ENCODE measurements around the gene MRPS6.

The MRPS6 gene

GRCh38 chr21:34100337-34100736 lies 27.0 kb downstream of the MRPS6 start:
- H3K4me1 ChIP-seq (ENCODE audit: control insufficient read depth, low read length) = peaks cover 12% of the 10 kb centered on the region; the same call in 1 of the 2 replicates
- peaks cover 100% of the 10 kb centered on the region for H3K79me2 ChIP-seq (ENCODE audit: control insufficient read depth, low read length)
- no peak overlapping the region for H3K27ac ChIP-seq (ENCODE audit: low read depth, low read length)
- H3K36me3 ChIP-seq (ENCODE audit: control insufficient read depth, low read length) = peaks cover 58% of the 10 kb centered on the region
- no peak for TF ChIP-seq CTCF (IDR thresholded peaks at IDR 0.05; ENCODE audit: low read depth, low read length, poor library complexity, severe bottlenecking)
- no peak for TF ChIP-seq EZH2phosphoT487 (IDR thresholded peaks at IDR 0.05; ENCODE audit: borderline replicate concordance, low read length)
- H3F3A ChIP-seq (ENCODE audit: control insufficient read depth, insufficient read depth) = no peaks in the 10 kb centered on the region
- H3K9me3 ChIP-seq (ENCODE audit: control insufficient read depth, insufficient read depth, low read length) = no peaks in the 10 kb centered on the region
- H3K4me3 ChIP-seq (ENCODE audit: low read length) = no peak overlapping the region
- H3K4me2 ChIP-seq (ENCODE audit: low read length) = no peak overlapping the region
- H3K27me3 ChIP-seq (ENCODE audit: control insufficient read depth, low read length) = no peaks in the 10 kb centered on the region
- 0 out of 2 replicates have a peak, but pooled peaks cover 3% of the 10 kb centered on the region for H4K20me1 ChIP-seq (ENCODE audit: control insufficient read depth, insufficient read depth, low read depth, low read length)
- no peaks in the 10 kb centered on the region for H3K9me2 ChIP-seq (replicated peaks; ENCODE audit: control insufficient read depth, low read length)

GRCh38 chr21:34100790-34101189 lies 27.4 kb downstream of the MRPS6 start:
- Histone ChIP-seq H3K4me1 (ENCODE audit: control insufficient read depth, low read length) (peaks cover 12% of the 10 kb centered on the region; the same call in 1 of the 2 replicates), H3K4me2 (ENCODE audit: low read length) (no peak overlapping the region), H3F3A (ENCODE audit: control insufficient read depth, insufficient read depth) (no peaks in the 10 kb centered on the region), H4K20me1 (ENCODE audit: control insufficient read depth, insufficient read depth, low read depth, low read length) (0 out of 2 replicates have a peak, but pooled peaks cover 3% of the 10 kb centered on the region), H3K79me2 (ENCODE audit: control insufficient read depth, low read length) (peaks cover 100% of the 10 kb centered on the region), H3K9me3 (ENCODE audit: control insufficient read depth, insufficient read depth, low read length) (no peaks in the 10 kb centered on the region), H3K27ac (ENCODE audit: low read depth, low read length) (no peak overlapping the region), H3K36me3 (ENCODE audit: control insufficient read depth, low read length) (peaks cover 53% of the 10 kb centered on the region), H3K27me3 (ENCODE audit: control insufficient read depth, low read length) (no peaks in the 10 kb centered on the region), H3K4me3 (ENCODE audit: low read length) (no peak overlapping the region), H3K9me2 (replicated peaks; ENCODE audit: control insufficient read depth, low read length) (no peaks in the 10 kb centered on the region)
- no peak for TF ChIP-seq EZH2phosphoT487 (IDR thresholded peaks at IDR 0.05; ENCODE audit: borderline replicate concordance, low read length)
- no peak for TF ChIP-seq CTCF (IDR thresholded peaks at IDR 0.05; ENCODE audit: low read depth, low read length, poor library complexity, severe bottlenecking)

- H3K4me3 ChIP-seq (ENCODE audit: low read length) = no peak overlapping the region
- no peaks in the 10 kb centered on the region for H3K9me2 ChIP-seq (replicated peaks; ENCODE audit: control insufficient read depth, low read length)
- no peaks in the 10 kb centered on the region for H4K20me1 ChIP-seq (ENCODE audit: control insufficient read depth, insufficient read depth, low read depth, low read length)
Observed at GRCh38 chr21:34105947-34106541, 32.7 kb downstream of the MRPS6 start.

More at GRCh38 chr21:34105947-34106541, 32.7 kb downstream of the MRPS6 start:
- no peak for TF ChIP-seq CTCF (IDR thresholded peaks at IDR 0.05; ENCODE audit: low read depth, low read length, poor library complexity, severe bottlenecking)
- no peak for TF ChIP-seq EZH2phosphoT487 (IDR thresholded peaks at IDR 0.05; ENCODE audit: borderline replicate concordance, low read length)
- Histone ChIP-seq H3K79me2 (ENCODE audit: control insufficient read depth, low read length) (peaks cover 92% of the 10 kb centered on the region), H3K9me3 (ENCODE audit: control insufficient read depth, insufficient read depth, low read length) (no peaks in the 10 kb centered on the region), H3K27me3 (ENCODE audit: control insufficient read depth, low read length) (no peaks in the 10 kb centered on the region), H3K27ac (ENCODE audit: low read depth, low read length) (no peak overlapping the region), H3K4me1 (ENCODE audit: control insufficient read depth, low read length) (no peaks in the 10 kb centered on the region), H3K36me3 (ENCODE audit: control insufficient read depth, low read length) (peaks cover 9% of the 10 kb centered on the region; the same call in 1 of the 2 replicates), H3F3A (ENCODE audit: control insufficient read depth, insufficient read depth) (no peaks in the 10 kb centered on the region), H3K4me2 (ENCODE audit: low read length) (no peak overlapping the region)
